Activated CD8-positive, alpha-beta memory T cell treated with anti-CD3 and anti-CD28 coated beads for 4 hours (primary cell): Measurements from ENCODE around the gene ALDH4A1.
"Not testable (repeated sequence)": the region's sequence is repeated elsewhere in the genome, so short reads cannot be mapped to it uniquely, and the experiment has no call there.

Source experiments
- DNase-seq, 2 donors: peaks; one replicate each; pipeline ENCODE4 v3.0.0-alpha.2; 2020; ENCODE audit warnings: low read depth in 2 of 2

The ALDH4A1 gene

DNA sequence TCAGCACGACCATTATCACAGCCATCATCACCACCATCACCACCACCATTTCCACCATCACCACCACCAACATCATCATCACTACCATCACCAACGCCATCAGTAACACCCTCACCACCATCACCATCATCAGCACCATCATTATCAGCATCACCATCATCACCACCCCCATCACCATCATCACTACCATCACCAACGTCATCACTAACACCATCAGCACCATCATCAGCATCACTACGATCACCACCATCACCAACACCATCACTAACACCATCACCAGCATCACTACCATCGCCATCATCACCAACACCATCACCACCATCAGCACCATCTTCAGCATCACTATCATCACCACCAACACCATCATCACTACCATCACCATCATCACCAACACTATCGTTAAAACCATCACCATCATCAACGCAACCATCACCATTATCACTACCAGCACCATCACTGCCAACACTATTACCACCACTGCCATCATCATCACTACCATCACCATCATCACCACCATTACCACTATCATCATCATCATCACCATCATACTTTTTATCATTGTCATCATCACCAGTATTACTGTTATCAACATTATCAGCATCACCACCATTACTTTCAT is 44.2 kb downstream of the ALDH4A1 start:
- no peak for DNase-seq

DNA sequence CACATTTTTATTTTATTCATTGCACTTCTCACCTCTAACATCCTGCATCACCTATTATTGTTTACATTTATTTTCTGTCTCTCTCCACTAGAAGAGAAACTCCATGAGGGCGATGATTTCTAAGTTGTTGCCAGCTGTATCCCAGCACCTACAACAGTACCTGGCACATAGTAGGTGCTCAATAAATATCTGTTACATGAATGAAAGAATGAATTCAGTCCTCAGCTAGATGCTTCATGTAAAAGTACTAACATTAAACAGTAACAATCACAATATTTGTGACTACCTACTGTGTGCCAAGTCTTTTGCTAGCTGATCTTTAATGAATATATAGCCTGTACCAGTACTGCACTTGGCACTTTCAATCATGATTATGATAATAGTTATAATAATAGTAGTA is 45.9 kb downstream of the ALDH4A1 start:
- DNase-seq: no peak

DNA sequence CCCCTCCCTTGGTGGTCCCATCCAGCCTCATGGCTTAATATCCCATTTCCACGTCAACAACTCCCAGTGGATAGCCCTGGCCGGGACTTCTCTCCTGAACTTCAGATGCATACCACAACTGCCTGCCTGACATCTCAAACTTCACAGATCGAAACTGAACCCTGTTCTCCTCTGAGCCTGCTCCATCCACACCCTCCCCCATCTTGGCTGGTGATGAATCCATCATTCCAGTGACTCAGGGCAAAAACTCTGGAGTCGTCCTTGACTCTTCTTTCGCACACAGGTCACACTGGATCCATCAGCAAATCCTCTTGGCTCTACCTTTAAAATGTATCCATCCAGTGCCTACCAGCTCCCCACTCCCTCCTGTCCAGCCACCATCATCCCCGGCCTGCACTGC is 46.8 kb downstream of the ALDH4A1 start:
- DNase-seq: no peak

DNA sequence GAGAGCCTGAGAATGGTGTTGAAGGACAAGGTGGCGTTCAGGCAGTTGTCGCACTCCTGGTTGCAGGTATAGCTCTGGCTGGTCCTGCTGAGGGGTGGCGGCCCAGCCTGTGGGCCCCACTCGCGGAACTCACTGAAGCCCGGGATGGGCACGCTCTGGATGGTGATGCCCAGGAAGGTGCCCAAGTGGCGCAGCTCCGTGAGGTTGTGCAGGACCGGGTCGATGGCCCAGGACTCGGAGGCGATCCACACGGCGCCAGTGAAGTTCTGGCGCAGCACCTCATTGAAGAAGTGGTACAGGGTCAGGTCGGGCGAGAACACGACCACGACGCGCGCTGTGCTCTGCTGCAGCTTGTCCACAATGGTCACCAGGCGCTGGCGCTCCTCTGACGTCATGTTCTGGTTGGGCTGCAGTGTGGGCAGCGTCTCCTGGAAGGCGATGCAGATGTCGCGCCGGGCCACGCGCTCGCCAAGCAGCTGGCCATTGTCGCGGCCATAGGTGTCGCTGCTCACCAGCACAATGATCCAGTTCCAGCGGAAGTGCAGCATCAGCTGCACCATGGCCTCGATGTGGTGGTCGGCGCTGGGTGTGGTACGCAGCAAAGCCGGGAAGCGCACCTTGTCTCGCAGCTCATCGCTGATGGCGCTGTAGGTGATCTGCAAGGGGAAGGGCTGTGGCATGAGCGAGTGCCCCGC is 47.9 kb downstream of the ALDH4A1 start:
- no peak for DNase-seq

DNA sequence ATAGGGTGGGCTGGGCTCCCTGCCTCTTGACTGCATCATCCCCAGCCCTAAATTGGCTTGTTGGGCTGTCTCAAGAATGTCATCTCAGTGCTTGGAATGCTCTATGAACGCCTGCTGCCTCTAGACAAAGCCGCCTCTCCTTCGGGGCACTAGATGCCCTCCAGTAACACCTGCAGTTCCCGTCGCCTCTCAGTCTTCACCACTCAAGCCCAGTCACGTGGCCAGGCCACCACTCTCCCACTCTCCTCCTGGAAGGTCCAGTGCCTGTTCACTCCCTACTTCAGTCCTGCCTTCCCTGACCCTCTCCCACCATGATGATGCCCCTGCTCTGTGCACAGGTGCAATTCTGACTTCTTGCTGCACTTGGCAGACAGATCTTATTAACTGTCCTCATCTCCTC is 49.9 kb downstream of the ALDH4A1 start:
- no peak for DNase-seq

DNA sequence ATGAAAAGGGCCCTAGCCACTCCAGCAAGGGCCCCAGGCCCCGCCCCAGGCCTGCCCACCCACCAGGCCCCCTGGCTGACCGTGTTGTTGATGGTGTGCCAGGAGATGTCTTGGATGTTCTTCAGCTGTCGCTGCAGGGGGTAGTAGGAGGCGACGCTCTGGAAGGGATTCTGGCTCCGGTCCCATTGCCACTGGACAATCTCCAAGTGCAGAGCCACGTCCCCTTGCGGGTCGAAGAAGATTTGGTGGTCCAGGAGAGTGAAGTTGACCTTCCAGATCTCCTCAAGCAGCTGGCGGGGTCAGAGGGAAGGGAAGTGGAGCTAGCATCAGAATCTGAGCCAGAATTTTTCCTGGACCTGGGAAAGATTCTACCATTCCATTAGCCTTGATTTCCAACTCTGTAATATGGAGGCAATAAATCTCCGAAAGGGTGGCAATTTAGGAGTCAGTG is 53.1 kb downstream of the ALDH4A1 start:
- no peak for DNase-seq

DNA sequence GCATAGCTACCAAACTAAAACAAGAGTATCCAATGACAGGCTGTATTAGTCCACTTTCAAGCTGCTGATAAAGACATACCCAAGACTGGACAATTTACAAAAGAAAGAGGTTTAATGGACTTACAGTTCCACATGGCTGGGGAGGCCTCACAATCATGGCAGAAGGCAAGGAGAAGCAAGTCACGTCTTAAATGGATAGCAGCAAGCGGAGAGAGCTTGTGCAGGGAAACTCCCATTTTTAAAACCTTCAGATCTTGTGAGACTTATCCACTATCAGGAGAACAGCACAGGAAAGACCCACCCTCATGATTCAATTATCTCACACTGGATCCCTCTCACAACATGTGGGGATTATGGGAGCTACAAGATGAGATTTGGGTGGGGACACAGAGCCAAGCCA is 54.6 kb downstream of the ALDH4A1 start:
- DNase-seq: not testable (repeated sequence)

DNA sequence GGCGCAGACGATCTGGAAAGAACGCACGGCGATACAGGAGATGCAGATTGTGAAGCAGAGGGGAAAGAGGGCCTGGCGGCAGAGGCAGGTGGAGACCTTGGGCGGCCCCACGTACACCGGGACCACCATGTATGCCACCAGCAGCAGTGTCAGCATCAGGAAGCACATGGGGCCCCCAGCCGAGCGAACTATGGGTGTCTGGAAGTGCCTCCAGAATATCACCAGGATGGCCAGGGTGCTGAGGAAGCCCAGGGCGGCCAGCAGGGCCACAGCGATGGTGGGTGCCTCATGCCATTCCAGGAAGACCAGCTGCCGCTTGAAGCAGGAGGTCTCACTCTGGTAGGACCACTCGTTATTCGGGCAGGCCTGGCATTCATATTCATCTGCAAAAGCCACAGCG is 62.2 kb downstream of the ALDH4A1 start:
- DNase-seq: no peak

DNA sequence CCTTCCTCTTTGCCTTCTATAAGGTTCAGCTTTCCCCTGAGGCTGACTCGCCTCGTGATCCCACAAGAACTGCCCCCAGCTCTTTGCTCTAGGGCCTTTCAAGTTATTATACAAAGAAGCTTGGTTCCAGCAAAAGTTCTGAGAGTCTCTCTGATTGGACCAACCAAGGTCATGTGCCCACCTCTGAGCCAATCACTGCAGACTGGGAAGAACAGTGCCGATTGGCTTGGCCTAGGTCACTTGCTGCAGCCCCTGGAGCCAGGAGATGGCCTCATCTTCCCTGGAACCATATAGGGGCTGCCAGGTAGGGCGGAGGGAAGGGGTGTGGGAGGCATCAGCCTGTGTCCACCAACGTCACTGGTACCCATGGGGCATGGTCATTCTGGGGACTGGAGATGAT is 65.7 kb downstream of the ALDH4A1 start:
- no peak for DNase-seq

DNA sequence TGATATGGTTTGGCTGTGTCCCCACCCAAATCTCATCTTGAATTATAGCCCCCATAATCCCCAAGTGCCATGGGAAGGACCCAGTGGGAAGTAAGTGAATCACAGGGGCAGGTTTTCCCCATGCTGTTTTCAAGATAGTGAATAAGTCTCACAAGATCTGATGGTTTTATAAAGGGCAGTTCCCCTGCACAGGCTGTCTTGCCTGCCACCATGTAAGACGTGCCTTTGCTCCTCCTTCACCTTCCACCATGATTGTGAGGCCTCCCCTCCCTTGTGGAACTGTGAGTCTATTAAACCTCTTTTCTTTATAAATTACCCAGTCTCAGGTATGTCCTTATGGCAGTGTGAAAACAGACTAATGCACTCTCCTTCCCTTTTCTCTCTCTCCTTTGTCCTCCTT is 70.0 kb downstream of the ALDH4A1 start:
- DNase-seq: not testable (repeated sequence)

DNA sequence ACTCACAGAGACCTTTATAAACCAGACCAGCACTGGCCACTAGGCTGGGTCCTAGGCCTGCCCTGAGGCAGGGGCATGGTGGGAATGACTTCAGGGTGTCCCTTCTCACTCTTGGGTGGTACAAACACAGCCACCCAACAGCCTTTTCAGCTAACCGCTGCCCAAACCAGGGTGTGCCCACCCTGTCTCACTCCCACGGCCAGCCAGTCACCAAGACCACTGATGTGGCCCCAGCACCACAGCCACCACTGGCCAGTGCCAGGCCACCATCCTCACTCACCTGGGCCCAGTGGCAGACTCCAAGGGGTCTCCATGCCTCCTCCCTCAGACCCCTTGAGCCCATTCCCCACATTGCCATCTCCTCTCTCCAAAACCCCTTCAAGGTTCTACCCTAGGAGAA is 70.7 kb downstream of the ALDH4A1 start:
- DNase-seq: no peak

DNA sequence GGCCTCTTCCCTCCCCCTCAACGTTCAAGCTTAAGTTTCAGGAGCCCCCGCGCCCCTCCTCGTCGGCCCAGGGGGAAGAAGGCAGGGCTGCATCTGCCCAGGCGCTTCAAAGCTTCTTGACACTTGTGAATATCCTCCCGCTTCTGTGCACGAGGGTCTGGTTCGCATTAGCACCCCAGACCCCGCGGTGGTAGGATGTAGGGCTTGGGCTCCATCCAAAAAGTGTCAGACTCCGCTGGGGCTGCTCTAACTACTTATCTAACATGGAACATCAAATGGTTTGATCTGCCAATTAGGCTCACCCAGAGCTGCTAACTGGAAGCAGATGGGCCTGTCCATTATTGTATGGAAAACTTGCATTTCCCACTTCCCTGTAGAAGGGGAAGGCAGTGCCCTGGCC is 71.8 kb downstream of the ALDH4A1 start:
- no peak for DNase-seq

DNA sequence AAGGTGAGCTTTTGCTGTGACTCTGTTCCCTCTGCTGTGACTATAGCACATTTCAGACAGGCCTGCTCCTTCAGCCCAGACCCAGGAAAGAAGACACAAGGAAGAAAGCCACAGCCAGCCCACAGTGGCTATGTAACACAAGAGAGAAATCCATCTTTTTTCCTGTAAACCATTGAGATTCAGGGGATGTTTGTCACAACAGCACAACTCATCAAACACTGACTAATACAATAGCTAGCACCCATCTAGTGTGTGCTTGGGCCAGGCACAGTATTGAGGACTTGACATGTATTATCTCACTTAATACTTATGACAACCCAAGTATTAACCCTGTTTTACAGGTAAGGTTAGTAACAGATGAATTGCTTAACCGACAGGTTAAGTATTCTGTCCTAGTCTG is 72.7 kb downstream of the ALDH4A1 start:
- no peak for DNase-seq

DNA sequence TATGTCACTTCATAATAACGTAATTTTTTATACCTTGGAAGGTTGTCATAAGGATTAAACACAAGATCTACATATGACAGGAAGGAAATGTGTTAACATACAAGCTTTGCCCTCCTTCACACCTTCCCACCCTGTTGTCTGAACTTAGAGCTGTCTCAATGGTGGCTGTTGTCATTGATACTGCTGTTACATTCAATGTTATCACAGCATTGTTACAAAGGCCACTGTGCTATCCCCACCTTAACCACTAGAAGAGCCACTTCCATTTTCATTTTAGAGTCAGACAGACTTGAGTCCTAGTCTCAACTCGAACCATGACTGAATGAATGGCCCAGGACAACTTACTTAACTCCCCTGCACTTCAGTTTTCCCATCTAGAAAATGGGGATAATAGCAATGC is 74.1 kb downstream of the ALDH4A1 start:
- DNase-seq: no peak

DNA sequence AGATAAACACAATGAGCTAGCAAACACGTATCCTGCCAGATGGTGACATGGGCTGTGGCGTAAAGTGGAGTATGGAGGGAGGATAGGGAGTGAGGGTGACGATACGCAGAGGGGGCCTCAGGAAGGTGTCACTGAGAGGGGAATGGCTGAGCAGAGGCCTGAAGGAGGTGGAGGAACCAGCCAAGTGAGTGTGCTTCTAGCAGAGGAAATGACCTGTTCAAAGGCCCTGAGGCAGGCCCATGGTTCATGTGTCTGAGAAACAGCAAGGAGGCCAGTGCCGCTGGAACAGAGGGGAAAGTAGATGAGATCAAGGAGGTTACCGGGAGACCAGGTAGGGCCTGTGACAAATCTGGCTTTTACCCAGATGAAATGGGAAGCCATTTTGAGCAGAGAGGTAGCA is 78.9 kb downstream of the ALDH4A1 start:
- no peak for DNase-seq
